Fibroblast of skin of left biceps (primary cell): Measurements from ENCODE around the gene ADD2.
A peak's percentile ranks its signal among the peaks of the same experiment; 100 is the strongest.
"Not testable (repeated sequence)": the region's sequence is repeated elsewhere in the genome, so short reads cannot be mapped to it uniquely, and the experiment has no call there.

Experiments used
- DNase-seq, 2 experiments: peaks; one replicate each; pipeline ENCODE4 v3.0.0-alpha.2; 2013; ENCODE audit warnings: low read depth in 2 of 2

ADD2 gene

DNA sequence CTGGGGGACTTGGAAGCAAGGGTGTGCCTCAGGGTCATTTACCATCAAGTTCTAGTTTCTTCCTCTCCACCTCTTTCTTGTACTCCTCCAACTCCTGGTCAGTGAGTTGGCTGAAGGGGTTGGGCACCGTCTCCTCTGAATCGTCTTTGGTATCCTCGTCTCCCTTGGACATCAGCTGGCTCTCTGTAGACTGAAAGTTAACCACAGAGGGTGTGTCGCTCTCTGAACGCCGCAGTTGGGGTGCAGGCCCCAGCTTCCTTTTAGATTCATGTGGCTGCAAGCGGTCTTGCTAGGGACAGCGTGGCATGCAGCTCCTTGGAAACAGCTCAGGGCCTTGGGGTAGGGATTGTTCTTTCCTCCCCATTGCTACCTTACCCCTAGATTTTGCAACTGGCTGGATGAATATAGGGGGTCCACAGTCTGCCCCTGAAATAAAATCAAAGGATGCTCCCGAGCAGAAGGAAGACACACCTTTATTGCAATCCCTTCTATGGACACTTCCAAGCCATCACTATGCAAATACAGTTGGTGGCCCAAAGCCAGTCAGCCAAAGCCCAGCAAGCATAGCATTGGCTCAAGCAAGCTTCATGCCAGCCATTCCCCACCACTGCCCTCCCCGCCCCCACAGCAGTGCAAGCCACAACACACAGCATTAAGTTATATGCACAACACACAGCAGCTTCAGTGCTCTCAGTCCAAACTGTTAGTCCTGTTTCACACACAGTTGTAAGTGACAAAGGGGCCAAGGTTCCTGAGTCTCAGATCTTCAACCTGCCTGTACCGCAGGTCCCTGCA, 93.2 kb downstream of the ADD2 start:
- DNase-seq: no peak

DNA sequence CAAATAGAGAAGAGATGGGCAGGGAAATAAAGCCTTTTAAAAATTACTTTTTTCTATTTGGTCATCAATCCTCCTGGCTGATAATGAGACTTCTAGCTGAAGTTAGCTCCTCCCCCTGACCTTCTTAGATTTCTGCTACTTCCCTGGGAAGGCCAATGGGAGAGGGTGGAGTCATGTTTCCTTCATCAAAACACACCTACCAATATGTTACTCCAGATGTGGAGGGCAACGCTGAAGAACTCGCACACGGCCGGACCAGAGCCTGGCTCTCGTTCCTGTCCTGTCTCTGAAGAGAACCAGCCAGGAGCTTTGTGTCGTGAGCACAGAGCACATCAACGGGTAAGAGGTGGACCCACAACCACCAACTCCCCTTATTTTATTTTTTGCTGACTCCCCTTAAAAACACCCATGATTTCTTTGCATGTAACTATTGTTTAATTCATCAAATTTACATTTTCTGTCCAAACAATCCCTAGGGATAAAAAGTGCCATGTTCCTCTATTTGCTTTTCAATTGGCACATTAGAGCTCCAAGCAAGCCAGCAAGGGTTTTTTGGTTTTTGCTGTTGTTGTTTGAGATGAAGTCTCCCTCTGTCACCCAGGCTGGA, 94.9 kb downstream of the ADD2 start:
- DNase-seq: no peak

DNA sequence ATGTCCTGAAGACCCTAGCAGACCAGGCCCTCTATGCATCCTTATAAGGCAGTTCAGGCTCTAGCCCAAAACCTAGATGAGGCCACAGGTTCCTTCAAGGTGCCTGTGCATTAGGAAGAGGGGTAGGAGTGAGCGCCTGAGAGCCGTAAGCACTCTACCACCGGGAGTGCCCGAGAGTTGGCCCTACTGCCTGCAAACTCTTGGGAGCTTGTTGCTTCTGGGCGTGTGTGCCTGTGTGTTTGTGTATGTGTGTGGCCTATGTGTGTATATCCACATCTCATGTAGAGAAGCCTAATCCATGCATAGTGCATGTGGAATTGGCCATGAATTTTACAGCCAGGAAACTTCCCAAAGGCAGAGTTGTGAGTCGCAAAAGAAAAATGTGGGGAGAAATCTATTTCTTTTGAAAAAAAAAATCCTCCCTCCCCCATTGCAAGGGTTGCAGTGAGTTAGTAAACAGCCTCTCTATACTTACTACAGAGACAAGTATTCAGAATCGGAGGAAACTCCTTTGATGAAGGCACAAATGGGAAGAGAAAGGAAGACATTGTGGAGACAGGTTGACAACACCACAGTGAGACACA, 96.8 kb downstream of the ADD2 start:
- peak; percentile 32 to 48 for DNase-seq

DNA sequence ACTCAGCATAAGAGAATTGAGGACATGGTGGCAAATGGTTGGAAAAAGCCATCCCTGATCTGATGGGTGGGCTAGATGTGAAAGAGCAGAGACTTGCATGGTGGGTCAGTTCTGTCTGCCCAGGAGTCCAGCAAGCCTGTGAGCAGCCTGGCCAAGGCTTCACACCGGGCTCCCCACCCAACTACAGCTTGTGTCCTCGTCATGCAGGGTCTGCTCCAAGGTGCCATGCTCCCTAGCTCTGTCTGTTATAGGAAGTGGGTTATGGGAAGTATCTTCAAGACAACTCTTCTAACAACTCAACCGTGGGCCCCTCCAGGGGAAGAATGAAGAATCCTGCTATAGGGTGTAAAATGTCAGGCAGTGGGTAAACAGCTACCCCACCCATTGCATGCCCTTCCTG, 97.4 kb downstream of the ADD2 start:
- DNase-seq: no peak

DNA sequence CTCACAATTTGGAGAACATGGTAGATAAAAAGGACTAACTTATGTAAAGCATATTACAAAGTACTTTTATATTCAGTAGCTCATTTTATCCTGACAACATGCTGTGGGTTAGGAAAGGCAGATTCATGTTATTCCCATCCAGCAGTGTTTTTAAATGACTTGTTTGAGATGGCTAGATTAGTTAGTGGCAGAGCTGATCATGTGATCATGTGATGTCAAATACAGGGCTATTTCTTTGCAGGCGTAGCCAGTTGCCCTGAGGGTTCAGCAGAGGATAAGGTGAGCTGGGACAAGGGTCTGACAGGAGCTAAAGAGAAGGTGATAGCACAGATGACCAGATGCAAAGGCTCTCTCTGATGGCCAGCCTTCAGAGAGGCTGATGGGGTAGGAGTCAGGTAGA, 97.8 kb downstream of the ADD2 start:
- no peak for DNase-seq

DNA sequence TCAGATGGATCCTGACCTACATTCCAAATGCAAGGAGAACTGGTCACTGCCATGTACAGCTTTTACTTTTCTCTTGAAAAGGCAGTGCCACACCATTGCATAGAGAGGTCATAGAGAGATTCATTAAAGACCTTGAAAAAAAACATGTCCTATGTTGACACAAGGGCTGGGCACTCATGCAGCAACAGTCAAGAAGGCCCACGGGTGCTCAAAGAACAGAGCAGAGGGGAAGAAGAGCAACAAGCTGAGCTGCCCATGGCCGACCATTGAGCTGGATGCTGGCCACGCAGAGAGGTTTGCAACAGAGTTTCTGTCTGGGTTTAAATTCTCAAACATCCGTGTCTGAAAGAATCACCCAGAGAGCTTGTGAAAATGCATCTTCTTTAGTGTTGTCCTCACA, 99.1 kb downstream of the ADD2 start:
- DNase-seq: no peak

DNA sequence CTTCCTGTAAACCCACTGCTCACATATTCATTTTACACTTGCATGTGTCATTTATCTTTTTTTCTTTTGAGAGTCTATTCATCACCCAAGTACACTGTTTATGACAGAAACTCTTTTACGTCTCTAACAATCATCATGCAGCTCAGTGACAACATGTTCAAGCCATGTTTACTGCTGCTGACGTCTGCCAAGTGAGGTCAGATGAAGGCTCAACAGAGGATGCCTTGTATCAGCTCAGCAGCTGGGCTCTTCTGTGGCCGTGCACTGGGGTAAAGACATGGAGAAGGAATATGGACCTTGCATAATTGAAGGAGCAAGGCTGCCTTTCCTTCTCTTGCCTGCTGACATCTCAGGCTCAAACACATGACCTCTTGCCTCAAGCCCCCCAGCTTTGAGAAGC, 99.6 kb downstream of the ADD2 start:
- no peak for DNase-seq

DNA sequence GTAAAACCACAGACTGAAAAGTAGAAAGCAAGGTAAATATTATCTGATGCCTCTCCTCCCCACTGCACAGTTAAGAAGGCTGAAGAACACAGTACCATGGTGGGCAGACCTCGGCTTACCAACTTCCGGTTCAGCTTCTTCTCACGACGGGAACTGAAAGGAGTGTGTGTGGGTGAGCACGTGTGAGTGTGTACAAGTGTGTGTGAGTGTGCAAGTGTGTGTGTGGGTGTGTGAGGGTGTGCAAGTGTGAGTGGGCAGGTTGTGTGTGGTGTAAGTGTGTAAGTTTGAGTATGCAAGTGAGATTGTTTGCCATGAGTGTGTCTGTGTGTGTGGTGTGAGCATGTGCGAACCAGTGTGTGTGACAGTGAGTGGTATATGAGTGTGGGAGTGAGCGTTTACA, 103.5 kb downstream of the ADD2 start:
- no peak for DNase-seq

DNA sequence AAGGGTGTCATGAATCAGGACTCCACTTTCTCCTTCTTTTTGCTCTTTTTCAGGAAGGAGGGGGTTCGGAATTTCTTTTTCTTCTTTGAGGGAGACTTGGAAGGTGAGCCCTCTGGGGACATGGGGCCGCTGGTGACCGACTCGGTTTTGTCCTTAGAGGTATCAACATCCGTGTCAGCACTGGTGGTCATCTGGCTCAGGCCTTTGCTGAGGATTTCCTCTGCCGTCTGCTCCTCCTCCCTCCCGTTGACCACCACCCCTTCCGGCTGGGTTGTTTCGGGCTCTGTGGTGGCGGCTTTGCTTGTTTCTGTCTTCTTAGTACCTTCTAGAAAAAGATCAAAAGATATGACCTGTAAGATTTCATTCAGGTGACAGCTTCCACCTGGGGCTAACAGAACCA, 104.6 kb downstream of the ADD2 start:
- DNase-seq: no peak

DNA sequence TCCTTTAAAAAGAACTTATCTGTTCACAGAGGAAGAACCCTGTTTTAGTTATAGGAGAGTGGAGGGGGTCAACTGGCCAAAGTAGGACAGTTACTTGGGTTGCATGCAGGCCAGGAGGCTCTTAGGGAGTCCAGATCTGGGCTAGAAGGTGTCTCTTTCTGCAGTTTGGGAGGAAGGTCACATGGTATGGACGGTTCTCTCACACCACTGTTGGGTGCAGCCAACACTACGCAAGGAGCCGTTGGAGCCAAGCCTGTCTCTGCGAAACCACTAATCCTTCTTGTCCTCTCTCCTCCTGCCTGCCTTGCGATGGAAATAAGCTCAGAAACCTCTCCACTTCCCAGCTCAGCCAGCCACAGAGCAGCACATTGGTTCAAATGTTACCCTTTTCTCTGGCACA, 108.4 kb downstream of the ADD2 start:
- no peak for DNase-seq

DNA sequence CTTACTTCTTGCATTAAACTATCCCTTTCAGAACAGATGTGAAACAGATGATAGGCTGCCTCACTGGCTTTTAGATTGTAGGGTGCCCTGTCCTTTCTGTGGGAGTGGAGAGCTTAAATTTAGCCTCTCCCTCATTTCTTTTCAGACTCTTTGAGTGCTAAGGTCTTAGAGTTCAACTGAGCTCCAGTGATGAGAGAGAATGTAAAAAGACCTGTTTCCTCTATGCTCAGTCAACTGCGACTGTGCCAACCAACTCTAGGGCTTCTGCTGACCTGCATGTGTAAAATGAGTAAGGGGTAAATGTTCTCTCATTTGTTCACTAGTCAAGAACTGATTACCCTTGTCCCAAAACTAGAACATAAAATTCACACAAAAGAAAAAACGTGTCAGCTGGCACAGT, 109.5 kb downstream of the ADD2 start:
- no peak for DNase-seq

DNA sequence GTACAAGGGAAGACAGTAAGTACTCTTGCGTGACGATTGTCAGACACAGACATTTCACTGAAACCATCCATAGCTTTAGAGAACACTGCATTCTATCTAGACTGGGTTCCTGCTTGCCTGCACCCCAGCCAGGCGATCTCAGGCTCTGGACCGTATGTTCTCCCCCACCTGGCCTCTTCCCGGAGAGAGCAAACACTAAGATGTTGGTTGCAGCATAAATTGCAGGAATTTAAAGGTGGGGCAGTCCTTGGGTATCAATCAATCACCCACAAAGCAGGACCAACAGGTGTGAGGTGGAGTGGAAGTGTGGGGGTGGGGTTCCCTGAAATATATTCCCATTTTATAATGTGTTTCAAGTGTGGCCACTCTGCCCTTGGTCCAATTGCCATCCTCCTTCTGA, 110.8 kb downstream of the ADD2 start:
- no peak for DNase-seq

DNA sequence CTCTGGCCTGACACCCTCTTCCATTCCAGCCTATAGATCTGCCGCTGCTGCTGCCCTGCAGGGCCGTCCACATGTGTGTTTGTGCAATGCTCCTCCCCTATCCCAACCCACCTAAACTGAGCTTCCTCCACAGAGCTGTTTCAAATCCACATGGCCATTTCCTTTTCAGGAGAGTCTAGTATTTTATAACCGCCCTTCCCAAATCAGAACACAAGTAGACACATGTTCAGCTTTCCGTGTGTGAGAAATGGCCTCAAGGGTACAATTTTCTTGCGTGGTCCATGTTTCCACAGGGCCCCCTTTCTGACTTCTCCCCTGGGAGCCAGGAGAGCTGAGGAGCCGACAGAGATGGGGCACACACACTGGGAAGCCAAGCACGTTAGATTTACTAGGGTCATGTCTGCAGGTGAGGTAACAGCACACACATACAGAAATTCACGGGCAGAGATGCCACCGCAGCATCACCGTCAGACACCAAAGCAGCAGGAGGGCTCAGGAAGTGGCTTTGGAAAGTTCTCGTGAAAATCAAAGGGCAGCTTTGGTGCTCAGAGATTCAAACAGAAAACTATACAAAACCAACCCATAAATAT, 111.5 kb downstream of the ADD2 start:
- DNase-seq: no peak

DNA sequence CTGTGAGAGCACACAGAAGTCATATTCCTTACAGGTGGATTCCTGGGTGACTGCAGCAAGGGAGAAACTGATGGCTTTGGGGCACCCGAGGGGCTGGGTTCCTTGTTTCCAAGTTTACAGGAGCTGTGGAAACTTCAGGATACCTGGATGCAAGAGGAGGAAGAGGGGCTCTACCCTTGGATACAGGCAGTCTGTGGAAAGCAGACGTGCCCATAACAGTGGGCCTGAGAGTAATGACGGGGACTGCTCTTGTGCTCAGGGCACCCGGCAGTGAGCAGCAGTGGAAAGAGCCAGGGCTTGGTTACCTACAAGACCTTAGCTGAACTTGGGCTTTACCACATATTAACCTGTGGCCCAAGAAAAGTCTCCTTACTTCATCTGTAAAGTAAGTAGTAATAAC, 112.2 kb downstream of the ADD2 start:
- DNase-seq: no peak

DNA sequence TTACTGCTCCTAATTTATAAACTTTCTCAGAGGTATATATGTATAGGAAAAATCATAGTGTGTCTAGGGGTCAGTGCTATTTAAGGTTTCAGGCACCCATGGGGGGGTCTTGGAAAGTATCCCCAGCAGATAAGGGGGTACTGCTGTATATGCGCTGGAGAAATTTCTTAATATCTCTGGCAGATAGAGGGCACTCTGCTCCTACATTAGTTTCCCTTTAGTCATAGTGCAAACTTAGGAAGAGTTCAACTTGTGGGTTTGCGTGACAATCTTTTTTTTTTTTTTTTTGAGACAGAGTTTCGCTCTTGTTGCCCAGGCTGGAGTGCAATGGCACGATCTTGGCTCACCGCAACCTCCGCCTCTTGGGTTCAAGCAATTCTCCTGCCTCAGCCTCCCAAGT, 112.8 kb downstream of the ADD2 start:
- not testable (repeated sequence) for DNase-seq

DNA sequence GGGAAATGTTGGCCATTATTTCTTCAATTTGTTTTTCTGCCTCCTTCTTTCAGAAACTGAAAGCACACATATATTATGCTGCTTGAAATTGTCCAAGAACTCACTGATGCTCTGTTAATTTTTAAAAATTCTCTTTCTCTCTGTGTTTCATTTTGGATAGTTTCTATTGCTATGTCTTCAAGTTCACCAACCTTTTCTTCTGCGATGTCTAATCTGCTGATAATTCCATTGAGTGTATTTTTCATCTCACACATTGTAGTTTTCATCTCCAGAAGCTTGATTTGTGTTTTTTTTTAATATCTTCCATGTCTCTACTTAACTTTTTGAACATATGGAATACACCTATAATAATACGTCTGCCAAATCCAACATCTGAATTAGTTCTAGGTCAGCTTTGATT, 116.3 kb downstream of the ADD2 start:
- no peak for DNase-seq

DNA sequence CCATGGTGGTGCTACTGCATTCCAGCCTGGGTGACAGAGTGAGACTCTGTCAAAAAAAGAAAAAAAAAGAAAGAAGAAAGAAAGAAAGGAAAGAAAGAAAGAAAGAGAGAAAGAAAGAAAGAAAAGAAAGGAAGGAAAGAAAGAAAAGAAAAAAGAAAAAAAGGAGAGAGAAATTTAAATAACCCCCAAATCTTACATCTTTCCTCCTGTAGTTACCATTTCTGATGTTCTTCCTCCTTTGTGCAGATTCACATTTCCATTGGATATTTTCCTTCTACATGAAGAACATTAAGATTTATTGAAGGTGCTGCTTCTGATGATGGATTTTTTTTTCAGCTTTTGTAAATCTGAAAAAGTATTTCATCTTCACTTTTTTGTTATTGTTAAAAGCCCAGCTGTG, 117.0 kb downstream of the ADD2 start:
- DNase-seq: no peak

DNA sequence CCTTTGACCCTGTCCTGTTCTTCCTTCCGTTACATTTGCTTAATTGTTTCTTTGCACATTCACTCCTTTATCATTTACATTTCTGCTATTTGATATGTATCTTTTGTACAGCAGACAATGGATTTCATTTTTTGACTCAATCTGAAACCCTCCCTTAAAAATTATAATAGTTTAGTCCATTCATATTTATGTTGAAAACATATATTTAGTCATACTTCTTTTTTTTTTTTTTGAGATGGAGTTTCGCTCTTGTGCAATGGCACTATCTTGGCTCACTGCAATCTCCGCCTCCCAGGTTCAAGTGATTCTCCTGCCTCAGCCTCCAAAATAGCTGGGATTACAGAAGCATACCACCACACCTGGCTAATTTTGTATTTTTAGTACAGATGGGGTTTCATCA, 119.0 kb downstream of the ADD2 start:
- DNase-seq: no peak

DNA sequence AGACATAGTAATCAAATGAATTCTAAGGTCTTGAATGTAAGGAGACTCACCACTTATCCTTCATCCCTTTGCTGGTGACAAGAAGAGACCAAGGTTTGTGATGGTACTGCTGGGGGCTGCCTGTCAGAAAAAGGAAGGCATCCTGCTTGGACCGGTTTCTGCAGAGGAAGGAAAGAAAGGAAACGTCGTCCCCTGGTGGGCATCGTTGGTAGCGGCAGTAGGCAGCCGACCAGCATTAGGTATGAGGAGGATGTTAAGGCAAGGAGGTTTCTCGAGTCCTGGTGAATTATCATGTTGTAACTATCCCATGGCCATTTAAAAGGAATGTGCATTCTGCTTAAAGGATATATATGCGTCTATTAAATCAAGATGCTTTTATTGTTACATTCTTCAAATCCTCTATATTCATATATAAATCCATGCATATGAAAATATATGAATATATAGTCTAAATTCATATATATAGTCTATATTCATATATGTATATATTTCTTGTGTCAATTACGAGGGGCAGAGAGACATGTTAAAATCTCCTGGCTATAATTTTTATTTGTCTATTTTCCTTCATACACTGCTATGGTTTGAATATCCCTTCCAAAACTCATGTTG, 120.0 kb downstream of the ADD2 start:
- DNase-seq: peak; percentile 8 to 12

DNA sequence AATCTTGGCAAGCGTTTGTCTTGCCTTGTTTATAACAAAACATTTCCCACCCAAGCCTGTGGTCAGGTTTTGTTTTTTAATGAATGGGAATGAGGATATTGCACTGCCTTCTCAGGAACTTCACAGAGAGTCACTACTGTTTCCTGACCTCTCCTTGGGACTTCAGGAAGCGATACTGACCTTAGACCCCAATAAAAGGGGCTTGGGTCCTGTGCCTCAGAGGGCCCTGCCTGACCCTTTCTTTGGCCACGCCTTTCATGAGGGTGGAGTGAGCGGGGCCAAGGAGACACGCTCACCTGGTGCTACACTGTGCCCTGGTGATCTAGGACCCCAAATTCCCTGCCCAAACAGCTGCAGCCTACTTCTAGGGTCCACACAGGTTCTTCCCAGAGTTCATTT, 121.6 kb downstream of the ADD2 start:
- DNase-seq: no peak

DNA sequence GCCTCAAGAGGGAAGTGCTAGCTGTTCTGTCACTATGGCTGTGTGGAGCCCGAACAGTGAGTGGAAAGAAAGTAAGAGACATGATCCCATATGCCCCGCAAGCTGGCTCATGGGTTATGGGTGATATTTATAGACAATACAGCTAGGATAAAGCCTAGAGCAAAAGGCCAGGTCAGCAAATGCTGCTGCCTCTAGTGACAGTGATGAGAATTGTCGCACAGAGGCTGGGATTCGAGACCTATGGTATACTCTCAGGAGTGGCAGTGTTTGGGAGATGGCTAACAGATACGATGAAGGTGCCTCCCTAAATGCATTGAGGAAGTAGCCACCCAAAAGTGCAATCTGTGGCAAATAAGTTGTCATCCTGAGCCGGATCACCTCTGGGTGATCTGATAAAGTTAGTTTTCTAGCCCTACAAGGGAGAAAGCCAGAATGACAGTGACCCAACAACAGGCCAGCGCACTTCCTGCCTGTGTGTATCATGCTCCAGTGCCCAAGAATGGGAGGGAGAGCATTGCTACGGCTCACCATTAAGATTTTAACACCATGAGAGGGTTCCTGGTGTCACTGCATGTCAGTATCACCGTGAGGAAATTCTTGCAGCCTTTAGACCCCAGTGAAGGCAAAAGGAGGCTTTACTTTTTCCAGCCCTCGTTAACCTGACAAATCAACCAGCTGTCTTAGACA, 122.1 kb downstream of the ADD2 start:
- DNase-seq: no peak

DNA sequence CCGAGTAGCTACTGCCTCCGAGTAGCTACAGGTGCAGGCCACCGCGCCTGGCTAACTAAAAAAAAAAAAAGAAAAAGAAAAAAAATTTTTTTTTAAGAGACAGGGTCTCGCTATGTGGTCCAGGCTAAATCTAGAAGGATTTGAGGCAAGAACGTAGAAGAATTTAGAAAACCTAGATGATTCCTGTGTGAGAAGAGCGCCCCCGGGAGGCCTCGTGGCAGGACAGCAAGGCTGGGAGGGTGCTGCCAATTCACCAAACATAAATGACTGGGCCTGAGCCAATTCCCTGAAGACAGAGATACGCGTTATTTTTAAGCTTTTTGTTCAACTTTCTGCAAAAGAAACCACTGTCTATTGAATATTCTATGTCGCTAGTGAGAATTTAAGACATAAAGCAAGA, 124.3 kb downstream of the ADD2 start:
- no peak for DNase-seq
